Measurements from ENCODE around the gene ZNF883. TPM values are rescaled to one million over a fixed set of nuclear protein-coding genes. Genes with fewer than 3 reads are reported as not detected.

The ZNF883 gene
- total and polyA plus RNA-seq, 12 donors, result 0.24 to 7.0 (median 0.77) TPM; not detected in 4

DNA sequence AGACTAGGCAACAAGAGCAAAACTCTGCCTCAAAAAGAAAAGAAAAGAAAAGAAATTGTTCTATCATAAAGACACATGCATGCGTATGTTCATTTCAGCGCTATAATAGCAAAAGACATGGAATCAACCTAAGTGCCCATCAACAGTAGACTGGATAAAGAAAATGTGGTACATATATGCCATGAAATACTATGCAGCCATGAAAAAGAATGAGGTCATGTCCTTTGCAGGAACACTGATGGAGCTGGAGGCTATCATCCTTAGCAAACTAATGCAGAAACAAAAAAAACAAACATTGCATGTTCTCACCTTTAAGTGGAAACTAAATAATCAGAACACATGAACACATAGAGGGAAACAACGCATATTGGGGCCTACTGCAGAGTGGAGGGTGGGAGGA is 6.3 kb upstream of the ZNF883 start:
- 89 to 92% (median 90%) methylated on average over 3 of the region's 3 CpGs for WGBS, 4 donors
- intact Hi-C loops (cut with DNase I), result no loop called here
- no peak overlapping the region for H3K4me3 ChIP-seq
- TF ChIP-seq POLR2A (IDR thresholded peaks at IDR 0.05), result no peak
- TF ChIP-seq, protein P1, sequence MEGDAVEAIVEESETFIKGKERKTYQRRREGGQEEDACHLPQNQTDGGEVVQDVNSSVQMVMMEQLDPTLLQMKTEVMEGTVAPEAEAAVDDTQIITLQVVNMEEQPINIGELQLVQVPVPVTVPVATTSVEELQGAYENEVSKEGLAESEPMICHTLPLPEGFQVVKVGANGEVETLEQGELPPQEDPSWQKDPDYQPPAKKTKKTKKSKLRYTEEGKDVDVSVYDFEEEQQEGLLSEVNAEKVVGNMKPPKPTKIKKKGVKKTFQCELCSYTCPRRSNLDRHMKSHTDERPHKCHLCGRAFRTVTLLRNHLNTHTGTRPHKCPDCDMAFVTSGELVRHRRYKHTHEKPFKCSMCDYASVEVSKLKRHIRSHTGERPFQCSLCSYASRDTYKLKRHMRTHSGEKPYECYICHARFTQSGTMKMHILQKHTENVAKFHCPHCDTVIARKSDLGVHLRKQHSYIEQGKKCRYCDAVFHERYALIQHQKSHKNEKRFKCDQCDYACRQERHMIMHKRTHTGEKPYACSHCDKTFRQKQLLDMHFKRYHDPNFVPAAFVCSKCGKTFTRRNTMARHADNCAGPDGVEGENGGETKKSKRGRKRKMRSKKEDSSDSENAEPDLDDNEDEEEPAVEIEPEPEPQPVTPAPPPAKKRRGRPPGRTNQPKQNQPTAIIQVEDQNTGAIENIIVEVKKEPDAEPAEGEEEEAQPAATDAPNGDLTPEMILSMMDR (IDR thresholded peaks at IDR 0.05), result no peak
- no peaks in the 10 kb centered on the region for H3K36me3 ChIP-seq (replicated peaks in 1 of 2)
- H3K4me1 ChIP-seq (replicated peaks in 1 of 2), result no peaks in the 10 kb centered on the region
- no peak for DNase-seq
- peaks cover 0 to 8% (median 0%) of the 10 kb centered on the region in 3 donors for H3K9me3 ChIP-seq (replicated peaks in 1 of 3)
- no peak overlapping the region for H3K27ac ChIP-seq
- H3K27me3 ChIP-seq, result no peaks in the 10 kb centered on the region

GRCh38 chr9:113012492-113012891 is 500 bp upstream of the ZNF883 start:
- Histone ChIP-seq H3K4me3 (peak overlapping the region in 1 of 4 donors; percentile 44), H3K27me3 (no peaks in the 10 kb centered on the region), H3K27ac (no peak overlapping the region), H3K4me1 (replicated peaks in 1 of 2) (no peaks in the 10 kb centered on the region), H3K36me3 (replicated peaks in 1 of 2) (no peaks in the 10 kb centered on the region), H3K9me3 (replicated peaks in 1 of 3) (no peaks in the 10 kb centered on the region)
- WGBS, 4 donors, result 23 to 32% (median 25%) methylated on average over 9 of the region's 9 CpGs
- no peak for DNase-seq
- intact Hi-C loops (cut with DNase I), result no loop called here
- TF ChIP-seq, protein P1 (IDR thresholded peaks at IDR 0.05), result no peak
- TF ChIP-seq POLR2A (IDR thresholded peaks at IDR 0.05), result no peak

DNA sequence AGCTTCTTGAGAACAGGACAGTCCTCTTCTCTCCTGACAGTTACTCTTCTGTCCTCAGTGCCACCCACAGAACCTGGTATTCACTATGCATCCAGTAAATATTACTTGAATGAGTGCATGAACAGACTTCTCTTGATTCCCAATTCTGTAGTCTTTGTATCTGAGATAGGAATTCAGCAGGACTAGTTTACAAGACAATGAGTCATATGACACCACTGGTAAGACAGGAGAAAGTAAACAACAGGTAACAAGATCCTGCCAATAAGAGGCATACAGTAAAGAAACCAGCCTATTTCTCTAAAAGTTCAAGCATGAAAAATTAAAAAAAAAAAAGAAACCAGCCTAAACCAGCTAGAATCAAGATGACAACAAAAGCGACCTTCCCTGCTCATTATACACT is 6.2 kb downstream of the ZNF883 start:
- Histone ChIP-seq H3K36me3 (replicated peaks in 1 of 2) (no peaks in the 10 kb centered on the region), H3K4me3 (no peak overlapping the region), H3K27ac (no peak overlapping the region), H3K27me3 (no peaks in the 10 kb centered on the region), H3K9me3 (replicated peaks in 1 of 3) (no peaks in the 10 kb centered on the region), H3K4me1 (replicated peaks in 1 of 2) (no peaks in the 10 kb centered on the region)
- TF ChIP-seq, protein P1 (IDR thresholded peaks at IDR 0.05), result no peak
- no peak for TF ChIP-seq POLR2A (IDR thresholded peaks at IDR 0.05)
- intact Hi-C loops (cut with DNase I), result no loop called here
- WGBS, 4 donors, result 60 to 85% (median 69%) methylated on average over 1 of the region's 1 CpG
- DNase-seq, result no peak

DNA sequence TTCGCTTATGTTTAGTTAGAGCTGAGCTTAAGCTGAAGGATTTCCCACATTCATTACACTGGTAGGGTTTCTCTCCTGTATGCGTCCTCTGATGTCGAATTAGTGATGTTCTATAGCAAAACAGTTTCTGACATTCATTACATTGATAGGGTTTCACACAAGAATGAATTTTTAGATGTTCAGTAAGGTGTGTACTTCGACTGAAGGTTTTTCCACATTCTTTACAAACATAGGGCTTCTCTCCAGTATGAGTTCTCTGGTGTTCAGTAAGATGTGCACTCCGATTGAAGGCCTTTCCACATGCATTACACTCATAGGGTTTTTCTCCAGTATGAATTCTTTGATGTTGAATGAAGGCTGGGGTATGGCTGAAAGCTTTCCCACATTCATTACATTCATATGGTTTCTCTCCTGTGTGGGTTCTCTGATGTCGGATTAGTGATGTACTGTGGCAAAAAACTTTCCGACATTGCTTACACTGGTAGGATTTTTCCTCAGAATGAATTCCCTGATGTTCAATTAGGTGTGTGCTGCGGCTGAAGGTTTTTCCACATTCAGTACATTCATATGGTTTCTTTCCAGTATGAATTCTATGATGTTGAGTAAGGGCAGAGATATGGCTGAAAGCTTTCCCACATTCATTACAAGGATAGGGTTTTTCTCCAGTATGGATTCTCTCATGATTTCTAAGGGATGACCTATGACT is 14.6 kb downstream of the ZNF883 start:
- 85 to 92% (median 88%) methylated on average over 8 of the region's 8 CpGs for WGBS, 4 donors
- H3K27ac ChIP-seq, result no peak overlapping the region
- no peak for TF ChIP-seq POLR2A (IDR thresholded peaks at IDR 0.05)
- TF ChIP-seq, protein P1 (IDR thresholded peaks at IDR 0.05), result no peak
- no peak for DNase-seq
- H3K9me3 ChIP-seq (replicated peaks in 1 of 3), result peaks cover 0 to 22% (median 9%) of the 10 kb centered on the region in 3 donors
- no peaks in the 10 kb centered on the region for H3K36me3 ChIP-seq (replicated peaks in 1 of 2)
- H3K27me3 ChIP-seq, result no peaks in the 10 kb centered on the region
- H3K4me3 ChIP-seq, result no peak overlapping the region
- no peaks in the 10 kb centered on the region for H3K4me1 ChIP-seq (replicated peaks in 1 of 2)
- intact Hi-C loops (cut with DNase I), result no loop called here

Data from adrenal gland (tissue), 12 donors.